ENCODE measurements around the gene CACNA1G. TPM values are rescaled to one million over a fixed set of nuclear protein-coding genes. Genes with fewer than 3 reads are reported as not detected.

Gene CACNA1G
- polyA plus RNA-seq, 1 donor (not counting 4 experiments of a cell fraction or from before 2014, with no cell fraction given), result 0.07 TPM

- Histone ChIP-seq H3K9me1 (ENCODE audit: control insufficient read depth, extremely low read depth, insufficient read depth, low read length) (no peaks in the 10 kb centered on the region), H3K27ac (ENCODE audit: control insufficient read depth, insufficient read depth, low read length) (peak overlapping the region; percentile 24), H3K9ac (ENCODE audit: control insufficient read depth, extremely low read depth, insufficient read depth, low read length) (peak overlapping the region; percentile 77), H3K4me1 (ENCODE audit: control insufficient read depth, extremely low read depth, insufficient read depth, low read length) (peaks cover 63% of the 10 kb centered on the region), H3K27me3 (ENCODE audit: control insufficient read depth, extremely low read depth, insufficient read depth, low read length) (no peaks in the 10 kb centered on the region), H3K4me2 (ENCODE audit: control insufficient read depth, extremely low read depth, insufficient read depth, low read depth, low read length) (peak overlapping the region; percentile 96), H3K79me2 (ENCODE audit: control insufficient read depth, insufficient read depth, low read length) (peaks cover 36% of the 10 kb centered on the region), H4K20me1 (ENCODE audit: control insufficient read depth, extremely low read depth, insufficient read depth, low read length) (no peaks in the 10 kb centered on the region), H2AFZ (ENCODE audit: control insufficient read depth, low read length) (no peak overlapping the region), H3K9me3 (ENCODE audit: control insufficient read depth, low read depth, low read length) (no peaks in the 10 kb centered on the region), H3K36me3 (ENCODE audit: control insufficient read depth in 2 of 2, extremely low read depth in 1 of 2, insufficient read depth in 2 of 2, low read length in 2 of 2) (peaks cover 0 to 5% of the 10 kb centered on the region in 2 experiments), H3K4me3 (ENCODE audit: control insufficient read depth in 2 of 3, extremely low read depth in 1 of 3, insufficient read depth in 2 of 3, low read depth in 1 of 3, low read length in 3 of 3) (peak overlapping the region; percentile 61 to 90 (median 72))
- dilution Hi-C loops (cut with MboI; ENCODE audit: extremely low pct_ligation_motif_present, low sequenced_read_pairs), result no loop called here
- TF ChIP-seq CTCF (optimal IDR thresholded peaks at IDR 0.05 in 1 of 3, IDR thresholded peaks at IDR 0.05 in 1 of 3, conservative IDR thresholded peaks at IDR 0.05 in 1 of 3; ENCODE audit: extremely low read depth in 1 of 3, insufficient read depth in 2 of 3, low read length in 3 of 3), result no peak
- no peak for TF ChIP-seq EZH2 (IDR thresholded peaks at IDR 0.05; ENCODE audit: low read length)
- FAIRE-seq (no peak), DNase-seq (ENCODE audit: low read depth, low spot score) (no peak)
These were observed 75.7 kb downstream of the CACNA1G start for GRCh38 chr17:50635982-50636803.

GRCh38 chr17:50636804-50637195, 76.3 kb downstream of the CACNA1G start:
- Histone ChIP-seq H4K20me1 (ENCODE audit: control insufficient read depth, extremely low read depth, insufficient read depth, low read length) (no peaks in the 10 kb centered on the region), H3K79me2 (ENCODE audit: control insufficient read depth, insufficient read depth, low read length) (peaks cover 38% of the 10 kb centered on the region), H3K4me3 (ENCODE audit: control insufficient read depth in 2 of 3, extremely low read depth in 1 of 3, insufficient read depth in 2 of 3, low read depth in 1 of 3, low read length in 3 of 3) (peak overlapping the region in 2 of 3 experiments; percentile 11 to 90), H3K27ac (ENCODE audit: control insufficient read depth, insufficient read depth, low read length) (peak overlapping the region; percentile 70), H3K9me3 (ENCODE audit: control insufficient read depth, low read depth, low read length) (no peaks in the 10 kb centered on the region), H3K9me1 (ENCODE audit: control insufficient read depth, extremely low read depth, insufficient read depth, low read length) (no peaks in the 10 kb centered on the region), H3K9ac (ENCODE audit: control insufficient read depth, extremely low read depth, insufficient read depth, low read length) (peak overlapping the region; percentile 13), H3K36me3 (ENCODE audit: control insufficient read depth in 2 of 2, extremely low read depth in 1 of 2, insufficient read depth in 2 of 2, low read length in 2 of 2) (peaks cover 0 to 8% of the 10 kb centered on the region in 2 experiments), H3K4me2 (ENCODE audit: control insufficient read depth, extremely low read depth, insufficient read depth, low read depth, low read length) (peak overlapping the region; percentile 96), H3K27me3 (ENCODE audit: control insufficient read depth, extremely low read depth, insufficient read depth, low read length) (no peaks in the 10 kb centered on the region), H3K4me1 (ENCODE audit: control insufficient read depth, extremely low read depth, insufficient read depth, low read length) (peaks cover 68% of the 10 kb centered on the region), H2AFZ (ENCODE audit: control insufficient read depth, low read length) (no peak overlapping the region)
- DNase-seq (ENCODE audit: low read depth, low spot score) (no peak), FAIRE-seq (no peak)
- dilution Hi-C loops (cut with MboI; ENCODE audit: extremely low pct_ligation_motif_present, low sequenced_read_pairs), result no loop called here
- TF ChIP-seq CTCF (optimal IDR thresholded peaks at IDR 0.05 in 1 of 3, IDR thresholded peaks at IDR 0.05 in 1 of 3, conservative IDR thresholded peaks at IDR 0.05 in 1 of 3; ENCODE audit: extremely low read depth in 1 of 3, insufficient read depth in 2 of 3, low read length in 3 of 3) (no peak), EZH2 (IDR thresholded peaks at IDR 0.05; ENCODE audit: low read length) (no peak)
